Measurements from ENCODE around the gene GORASP1. TPM values are rescaled to one million over a fixed set of nuclear protein-coding genes. Genes with fewer than 3 reads are reported as not detected.

The GORASP1 gene
- total and polyA plus RNA-seq, 2 experiments from 2014 or later: 69.3 to 135 TPM

- H3K27ac ChIP-seq: peak within 1 kb of the TSS; percentile 99
Measured at GRCh38 chr3:39051649-39052561, 55.5 kb downstream of the GORASP1 start, which contains the start of the genes SCN11A and WDR48. Gene SCN11A, minus strand, starts transcription at chr3:39051944. Its CDS starts 101,582 bp downstream, at chr3:38950362. Gene WDR48, plus strand, starts transcription at chr3:39052016. Its CDS starts 10 bp downstream, at chr3:39052026.

DNA sequence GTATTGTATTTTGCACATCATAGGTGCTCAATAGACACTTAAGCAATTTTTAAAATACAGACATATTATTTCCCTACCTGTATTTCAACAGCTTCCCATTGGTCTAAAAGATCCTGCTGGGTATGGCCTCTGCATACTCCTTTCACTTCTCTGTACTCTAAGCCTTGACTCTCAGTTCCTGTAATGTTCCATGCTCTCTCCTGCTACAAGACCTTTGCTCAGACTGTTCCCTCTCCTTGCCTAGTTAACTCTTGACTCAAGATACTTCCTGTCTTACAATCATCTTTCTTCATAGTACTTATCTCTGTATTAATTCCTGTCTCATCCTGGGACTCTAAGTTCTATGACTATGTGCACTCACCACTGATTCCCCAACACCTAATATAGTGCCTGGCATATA is 57.4 kb downstream of the GORASP1 start:
- Histone ChIP-seq H3K4me1 (ENCODE audit: low read depth) (peaks cover 5% of the 10 kb centered on the region), H3K36me3 (no peaks in the 10 kb centered on the region), H3K9me3 (ENCODE audit: low read depth) (no peaks in the 10 kb centered on the region), H3K27me3 (no peaks in the 10 kb centered on the region), H3K27ac (no peak overlapping the region), H3K4me3 (no peak overlapping the region)
- TF ChIP-seq, protein P1, sequence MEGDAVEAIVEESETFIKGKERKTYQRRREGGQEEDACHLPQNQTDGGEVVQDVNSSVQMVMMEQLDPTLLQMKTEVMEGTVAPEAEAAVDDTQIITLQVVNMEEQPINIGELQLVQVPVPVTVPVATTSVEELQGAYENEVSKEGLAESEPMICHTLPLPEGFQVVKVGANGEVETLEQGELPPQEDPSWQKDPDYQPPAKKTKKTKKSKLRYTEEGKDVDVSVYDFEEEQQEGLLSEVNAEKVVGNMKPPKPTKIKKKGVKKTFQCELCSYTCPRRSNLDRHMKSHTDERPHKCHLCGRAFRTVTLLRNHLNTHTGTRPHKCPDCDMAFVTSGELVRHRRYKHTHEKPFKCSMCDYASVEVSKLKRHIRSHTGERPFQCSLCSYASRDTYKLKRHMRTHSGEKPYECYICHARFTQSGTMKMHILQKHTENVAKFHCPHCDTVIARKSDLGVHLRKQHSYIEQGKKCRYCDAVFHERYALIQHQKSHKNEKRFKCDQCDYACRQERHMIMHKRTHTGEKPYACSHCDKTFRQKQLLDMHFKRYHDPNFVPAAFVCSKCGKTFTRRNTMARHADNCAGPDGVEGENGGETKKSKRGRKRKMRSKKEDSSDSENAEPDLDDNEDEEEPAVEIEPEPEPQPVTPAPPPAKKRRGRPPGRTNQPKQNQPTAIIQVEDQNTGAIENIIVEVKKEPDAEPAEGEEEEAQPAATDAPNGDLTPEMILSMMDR (IDR thresholded peaks at IDR 0.05; ENCODE audit: low read depth, low read length): no peak
- DNase-seq (ENCODE audit: low read depth in 1 of 2, low spot score in 1 of 2): no peak

More at GRCh38 chr3:39051649-39052561, 55.5 kb downstream of the GORASP1 start, which contains the start of the genes SCN11A and WDR48:
- Histone ChIP-seq H3K4me1 (ENCODE audit: low read depth) (peaks cover 5% of the 10 kb centered on the region), H3K9me3 (ENCODE audit: low read depth) (no peaks in the 10 kb centered on the region), H3K27me3 (no peaks in the 10 kb centered on the region), H3K4me3 (peak within 1 kb of the TSS; percentile 91), H3K36me3 (no peaks in the 10 kb centered on the region)
- TF ChIP-seq, protein P1 (IDR thresholded peaks at IDR 0.05; ENCODE audit: low read depth, low read length): no peak
- peak; percentile 95 for DNase-seq (ENCODE audit: low read depth in 1 of 2, low spot score in 1 of 2)

Other genes with a start within 250 kb of the GORASP1 start
- 0.28 and 0.60 TPM in 2 replicates for gene SCN11A, start 55.7 kb downstream of the GORASP1 start, total RNA-seq
- gene SCN11A, start 55.7 kb downstream of the GORASP1 start, polyA plus RNA-seq: 0.47 and 0.51 TPM in 2 replicates
- gene WDR48, start 55.6 kb downstream of the GORASP1 start, total RNA-seq: 25.9 and 31.5 TPM in 2 replicates
- 43.2 and 56.4 TPM in 2 replicates for gene WDR48, start 55.6 kb downstream of the GORASP1 start, polyA plus RNA-seq
- gene TTC21A, start 53 bp upstream of the GORASP1 start, total RNA-seq: 2.7 and 3.1 TPM in 2 replicates
- 2.9 and 4.2 TPM in 2 replicates for gene TTC21A, start 53 bp upstream of the GORASP1 start, polyA plus RNA-seq
- 11.0 and 13.6 TPM in 2 replicates for gene CSRNP1, start 46.0 kb upstream of the GORASP1 start, total RNA-seq
- gene CSRNP1, start 46.0 kb upstream of the GORASP1 start, polyA plus RNA-seq: 9.6 and 11.7 TPM in 2 replicates
- 195 and 315 TPM in 2 replicates for gene XIRP1, start 85.0 kb upstream of the GORASP1 start, total RNA-seq
- gene XIRP1, start 85.0 kb upstream of the GORASP1 start, polyA plus RNA-seq: 136 and 199 TPM in 2 replicates
- 0.48 and 0.56 TPM in 2 replicates for gene CX3CR1, start 172.4 kb upstream of the GORASP1 start, total RNA-seq
- 1.4 and 2.6 TPM in 2 replicates for gene CX3CR1, start 172.4 kb upstream of the GORASP1 start, polyA plus RNA-seq
- gene CCR8, start 222.1 kb upstream of the GORASP1 start, total RNA-seq: not detected in 2 replicates
- gene CCR8, start 222.1 kb upstream of the GORASP1 start, polyA plus RNA-seq: not detected in 2 replicates